HG02870 (cell line): ENCODE results near the gene BORCS5.
"Not testable (repeated sequence)": the region's sequence is repeated elsewhere in the genome, so short reads cannot be mapped to it uniquely, and the experiment has no call there.

Experiments used
- ATAC-seq: cut with Tn5 transposase; IDR thresholded peaks from one replicate; pipeline ENCODE4 v1.9.1; 2021; ENCODE audit warnings: mild to moderate bottlenecking, moderate library complexity; ENCODE audit not compliant: unreplicated experiment

The BORCS5 gene

GRCh38 chr12:12480074-12480473, 123.2 kb downstream of the BORCS5 start:
- ATAC-seq, result no peak

- ATAC-seq, result no peak
Measured at GRCh38 chr12:12481631-12482030, 124.8 kb downstream of the BORCS5 start.

GRCh38 chr12:12482150-12482761, 125.4 kb downstream of the BORCS5 start:
- ATAC-seq, result no peak

- ATAC-seq, result peak; percentile 71
Measured at GRCh38 chr12:12482959-12483358, 126.1 kb downstream of the BORCS5 start.

GRCh38 chr12:12483438-12483837, 126.6 kb downstream of the BORCS5 start:
- peak; percentile 4 for ATAC-seq

GRCh38 chr12:12486661-12487240, 129.9 kb downstream of the BORCS5 start:
- ATAC-seq, result peak; percentile 56

GRCh38 chr12:12487490-12487889, 130.6 kb downstream of the BORCS5 start:
- no peak for ATAC-seq

- no peak for ATAC-seq
Measured at GRCh38 chr12:12488296-12488695, 131.4 kb downstream of the BORCS5 start.

- ATAC-seq, result no peak
Measured at GRCh38 chr12:12488823-12489550, 132.1 kb downstream of the BORCS5 start.

GRCh38 chr12:12491606-12492005, 134.7 kb downstream of the BORCS5 start:
- ATAC-seq, result no peak

- no peak for ATAC-seq
Measured at GRCh38 chr12:12492547-12492946, 135.7 kb downstream of the BORCS5 start.

GRCh38 chr12:12495536-12495935, 138.7 kb downstream of the BORCS5 start:
- ATAC-seq, result no peak

- ATAC-seq, result no peak
Measured at GRCh38 chr12:12498210-12498609, 141.3 kb downstream of the BORCS5 start.

- no peak for ATAC-seq
Measured at GRCh38 chr12:12499909-12500604, 143.2 kb downstream of the BORCS5 start.

- no peak for ATAC-seq
Measured at GRCh38 chr12:12501121-12501520, 144.2 kb downstream of the BORCS5 start.

- not testable (repeated sequence) for ATAC-seq
Measured at GRCh38 chr12:12502130-12502814, 145.4 kb downstream of the BORCS5 start.

GRCh38 chr12:12502815-12503151, 145.9 kb downstream of the BORCS5 start:
- ATAC-seq, result no peak

GRCh38 chr12:12503384-12504078, 146.7 kb downstream of the BORCS5 start:
- ATAC-seq, result no peak

- peak; percentile 77 for ATAC-seq
Measured at GRCh38 chr12:12505544-12506495, 148.9 kb downstream of the BORCS5 start.
